ENCODE results near the gene ZFR.
"Not testable (repeated sequence)": the region's sequence is repeated elsewhere in the genome, so short reads cannot be mapped to it uniquely, and the experiment has no call there.

Gene ZFR

DNA sequence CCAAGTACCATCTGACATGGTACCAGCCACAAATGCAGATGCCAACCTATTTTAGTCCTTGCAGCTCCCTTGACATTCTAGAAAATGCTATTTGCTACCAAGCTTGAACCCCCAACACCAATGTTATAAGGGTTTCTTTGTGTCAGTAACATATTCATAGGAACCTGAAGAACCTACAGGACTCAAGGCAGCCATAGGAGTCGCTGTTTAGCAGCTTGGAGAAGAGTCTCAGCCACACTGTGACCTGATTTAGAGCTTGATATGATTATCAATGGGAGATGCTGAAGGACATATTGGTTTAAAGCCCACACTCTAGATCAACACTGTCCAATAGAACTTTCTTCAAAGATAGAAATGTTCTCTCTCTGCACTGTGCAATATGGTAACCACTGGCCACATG is 6.4 kb upstream of the ZFR start:
- DNase-seq = no peak

DNA sequence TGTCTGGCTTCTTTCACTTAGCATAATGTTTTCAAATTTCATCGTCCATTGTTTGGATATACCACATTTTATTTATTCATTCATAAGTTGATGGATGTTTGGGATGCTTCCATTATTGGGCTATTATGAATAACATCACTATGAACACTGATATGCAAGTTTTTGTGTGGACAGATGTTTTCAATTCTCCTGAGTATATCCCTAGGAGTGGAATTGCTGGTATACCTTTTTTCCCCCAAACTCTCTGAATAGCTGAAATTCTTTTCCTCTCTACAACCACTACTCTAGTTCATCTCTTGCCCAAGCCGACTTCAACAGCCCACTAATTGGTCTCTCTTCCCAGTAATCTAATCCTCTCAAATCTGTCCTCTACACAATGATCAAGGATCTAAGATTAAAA is 4.7 kb upstream of the ZFR start:
- no peak for DNase-seq

DNA sequence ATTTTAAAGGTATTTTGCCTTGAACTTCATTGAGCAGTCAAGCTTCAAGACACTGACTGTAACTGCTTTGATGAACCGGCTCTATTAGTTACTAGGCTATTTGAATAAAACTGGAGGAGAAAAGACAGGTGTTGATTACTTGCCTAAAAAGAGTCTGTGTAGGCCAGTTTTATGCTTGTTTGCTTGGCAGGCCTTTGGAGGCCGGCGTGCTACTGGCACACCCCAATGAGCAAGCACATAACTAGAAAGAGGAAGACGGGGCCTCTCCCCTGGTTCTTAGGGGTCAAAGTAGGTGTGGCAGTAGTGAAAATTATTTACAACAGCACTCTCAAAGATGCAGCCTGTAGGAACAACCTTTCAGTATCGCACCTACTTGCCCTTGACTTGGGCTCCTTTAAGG is 2.1 kb upstream of the ZFR start:
- no peak for DNase-seq

DNA sequence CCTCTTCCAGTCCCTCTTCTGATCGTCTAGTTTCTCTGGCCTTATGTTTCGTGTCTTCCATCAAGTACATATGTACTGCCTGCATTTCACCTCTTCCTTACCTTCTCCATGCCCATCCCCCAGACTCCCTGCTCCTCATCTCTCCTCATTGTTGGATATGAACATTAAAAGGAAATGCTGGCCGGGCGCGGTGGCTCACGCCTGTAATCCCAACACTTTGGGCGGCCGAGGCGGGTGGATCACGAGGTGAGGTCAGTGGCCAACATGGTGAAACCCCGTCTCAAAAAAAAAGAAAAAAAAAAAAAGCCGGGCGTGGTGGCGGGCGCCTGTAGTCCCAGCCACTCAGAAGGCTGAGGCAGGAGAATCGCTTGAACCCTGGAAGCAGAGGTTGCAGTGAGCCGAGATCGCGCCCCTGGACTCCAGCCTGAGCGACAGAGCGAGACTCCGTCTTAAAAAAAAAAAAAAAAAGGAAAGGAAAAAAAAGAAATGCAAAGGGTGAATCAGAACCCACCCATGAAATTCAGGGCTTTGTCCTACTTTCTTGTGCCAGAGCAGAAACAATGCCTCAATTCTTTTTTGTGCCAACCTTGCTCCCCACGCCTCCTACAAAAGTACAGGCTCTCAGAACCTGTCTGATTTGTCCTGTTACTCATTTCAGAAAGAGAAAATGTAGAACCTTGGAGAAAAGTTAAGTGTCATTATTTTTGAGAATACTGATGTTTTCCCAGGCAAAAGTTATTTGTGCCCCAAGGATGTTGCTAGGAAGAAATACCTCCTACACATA is 1.5 kb upstream of the ZFR start:
- DNase-seq = no peak

DNA sequence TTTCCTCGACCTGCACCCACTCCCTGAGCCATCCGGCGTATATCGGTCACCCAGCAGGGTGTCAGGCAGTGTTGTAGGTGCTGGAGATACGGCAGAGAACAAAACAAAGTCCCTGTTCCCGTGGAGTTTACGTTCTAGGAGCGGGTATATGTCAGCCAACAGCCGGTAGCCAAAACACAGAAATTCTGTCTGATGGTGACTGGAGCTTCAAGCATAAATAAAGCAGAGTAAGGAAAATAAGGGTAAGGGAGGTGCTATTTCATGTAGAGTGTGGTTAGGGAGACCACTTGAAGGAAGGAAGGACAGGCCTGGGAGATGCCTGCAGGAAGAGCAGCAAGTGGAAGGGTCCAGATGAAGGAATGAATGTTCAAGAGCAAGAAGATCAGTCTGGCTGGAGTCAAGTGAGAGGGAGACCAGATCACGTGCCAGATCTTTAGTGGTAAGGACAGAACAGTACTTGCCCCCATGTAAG is 783 bp upstream of the ZFR start:
- peak; percentile 9 for DNase-seq

DNA sequence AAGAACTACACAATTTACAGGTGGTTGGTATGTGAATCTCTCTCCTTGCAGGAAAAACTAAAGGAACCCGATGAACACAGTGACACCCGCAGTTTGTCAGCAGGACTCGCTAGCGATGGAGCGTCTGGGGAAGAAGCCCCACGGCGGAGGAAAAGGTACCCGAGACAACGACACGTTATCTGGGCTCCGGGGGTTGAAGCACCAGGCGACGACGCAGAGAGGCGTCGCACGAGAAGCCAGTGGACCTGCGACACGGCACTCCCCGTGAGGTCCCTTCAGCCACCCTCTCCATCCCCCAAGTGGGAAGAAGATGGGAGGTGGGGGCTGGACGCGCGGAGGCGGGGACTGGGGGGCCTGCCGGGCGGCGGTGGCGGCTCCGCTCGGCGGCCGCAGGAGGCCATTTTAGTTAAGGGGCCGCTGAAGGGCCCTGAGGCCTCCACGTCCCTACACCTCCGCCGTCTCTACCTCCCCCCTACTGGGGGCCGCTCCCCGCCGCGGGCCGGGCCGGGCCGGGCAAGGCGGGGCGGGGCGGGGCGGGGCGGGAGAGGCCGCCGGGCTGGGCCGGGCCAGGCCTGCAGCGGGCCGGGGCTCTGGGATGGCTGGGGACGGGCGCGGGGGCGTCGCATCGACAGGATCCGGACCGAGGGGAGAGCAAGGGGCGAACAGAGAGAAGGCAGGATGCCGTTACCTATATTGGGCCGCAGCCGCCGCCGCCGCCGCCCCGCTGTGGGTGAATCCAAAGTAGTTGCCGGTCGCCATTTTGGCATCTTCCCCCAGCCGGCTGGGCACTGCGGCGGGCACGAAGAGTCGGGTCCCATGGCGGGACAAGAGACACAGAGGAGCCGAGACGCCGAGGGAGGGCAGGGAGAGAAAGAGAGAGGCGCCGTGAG is 754 bp downstream of the ZFR start:
- peak; percentile 59 for DNase-seq

DNA sequence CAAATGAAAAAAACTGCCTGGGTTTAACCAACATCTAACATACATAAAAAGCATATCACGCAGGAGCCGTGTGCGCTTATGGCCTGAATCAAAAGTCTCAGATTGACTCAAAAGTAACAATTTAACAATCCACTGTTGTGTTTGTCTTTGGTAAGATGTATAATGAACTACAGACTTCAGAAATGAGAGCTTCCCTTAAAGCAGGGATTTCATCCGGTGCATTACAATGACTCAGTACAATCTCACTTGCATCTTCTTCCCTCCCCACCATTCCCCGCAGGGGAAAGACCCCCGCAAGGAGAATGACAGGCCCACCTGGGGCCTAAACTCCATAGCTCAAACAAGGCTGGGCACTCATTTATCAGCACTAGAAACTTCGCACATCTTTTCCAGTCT is 1.4 kb downstream of the ZFR start:
- DNase-seq = peak; percentile 38

DNA sequence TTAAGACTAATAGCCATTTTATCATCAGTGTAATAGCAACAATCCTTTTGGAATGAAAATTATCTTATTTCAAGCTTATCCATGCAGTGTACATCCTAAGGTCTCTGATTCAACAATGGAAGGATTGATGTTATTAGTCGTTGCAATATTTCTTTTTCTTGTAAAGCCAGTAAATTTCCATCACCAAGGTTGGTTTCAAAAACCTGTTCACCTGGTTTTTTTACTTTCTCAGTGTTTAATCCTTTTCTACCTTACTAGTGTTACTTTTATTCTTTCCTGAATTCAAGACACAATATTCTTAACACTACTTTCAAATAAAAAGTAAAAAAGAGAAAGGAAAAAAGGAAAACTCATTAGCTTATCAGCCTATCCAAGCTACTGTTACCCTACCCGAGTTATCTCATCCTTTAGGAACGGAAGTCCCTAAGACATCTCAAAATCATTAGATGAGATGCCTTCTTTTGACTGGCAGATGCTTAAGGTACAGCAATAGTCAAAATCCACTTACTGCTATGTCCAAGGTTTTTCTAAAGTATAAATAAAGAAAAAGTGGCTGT is 5.4 kb downstream of the ZFR start:
- DNase-seq = no peak

DNA sequence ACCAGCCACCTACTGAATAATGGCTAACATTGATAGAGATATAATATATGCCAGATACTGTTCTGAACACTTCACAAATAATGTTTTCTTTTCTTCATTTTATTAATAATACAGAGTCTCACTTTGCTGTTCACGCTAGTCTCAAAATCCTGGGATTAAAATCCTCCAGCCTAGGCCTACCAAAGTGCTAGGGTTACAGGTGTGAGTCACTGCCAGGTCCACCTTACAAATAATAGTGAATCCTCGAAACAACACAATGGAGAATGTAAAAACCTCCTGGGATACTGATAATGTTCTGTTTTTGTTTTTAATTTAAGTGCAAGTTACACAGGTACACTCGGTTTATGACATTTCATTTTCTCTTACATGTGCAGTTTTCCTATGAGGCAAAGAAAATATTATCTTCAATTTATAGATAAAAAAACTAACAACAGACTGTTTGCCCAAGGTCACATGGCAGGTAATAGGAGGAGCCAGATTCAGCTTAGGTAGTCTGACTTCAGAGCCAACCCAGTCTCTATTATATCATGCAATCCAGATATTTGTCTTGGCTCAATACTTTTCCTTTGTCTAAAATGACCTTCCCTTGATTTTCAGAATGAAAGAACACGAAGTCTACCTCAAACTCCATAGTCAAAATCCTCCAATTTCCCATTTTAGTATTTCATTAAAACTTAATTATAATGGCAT is 7.8 kb downstream of the ZFR start:
- DNase-seq = no peak

DNA sequence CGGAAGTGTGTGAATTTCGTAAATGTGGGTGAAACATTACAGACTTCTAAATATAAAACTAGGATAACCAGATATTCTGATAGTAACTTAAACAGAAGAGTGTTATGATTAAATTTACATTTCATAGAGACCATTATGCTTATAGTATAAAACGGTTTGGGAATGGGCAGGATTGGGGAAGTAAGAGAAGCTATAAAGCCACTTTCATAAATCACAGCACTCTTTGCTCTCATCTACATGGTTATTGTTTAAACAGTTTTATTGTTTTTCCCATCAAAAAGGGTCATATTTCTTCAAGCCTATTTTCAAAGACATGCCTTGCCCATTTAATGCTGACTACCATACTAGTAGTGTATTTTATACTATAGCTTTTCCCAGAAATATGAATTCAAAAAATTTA is 9.2 kb downstream of the ZFR start:
- no peak for DNase-seq

DNA sequence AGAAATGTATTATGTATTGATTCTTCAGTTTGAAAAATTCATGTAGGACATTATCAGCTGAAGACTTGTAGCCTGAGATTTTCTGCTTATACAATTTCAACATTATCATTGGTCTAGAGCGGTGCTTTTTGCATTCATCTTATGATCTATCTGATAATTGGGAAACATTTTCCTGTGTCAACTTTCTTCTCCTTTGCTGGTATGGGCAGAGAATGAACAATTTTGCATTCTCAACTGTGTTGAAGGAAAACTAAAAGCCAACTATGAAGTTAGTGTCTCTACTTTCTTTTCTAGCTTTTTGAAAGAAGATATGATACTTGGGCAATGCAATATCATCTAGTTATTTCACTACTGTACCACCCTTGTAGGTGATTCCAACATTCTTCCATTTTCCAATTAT is 10.3 kb downstream of the ZFR start:
- no peak for DNase-seq

DNA sequence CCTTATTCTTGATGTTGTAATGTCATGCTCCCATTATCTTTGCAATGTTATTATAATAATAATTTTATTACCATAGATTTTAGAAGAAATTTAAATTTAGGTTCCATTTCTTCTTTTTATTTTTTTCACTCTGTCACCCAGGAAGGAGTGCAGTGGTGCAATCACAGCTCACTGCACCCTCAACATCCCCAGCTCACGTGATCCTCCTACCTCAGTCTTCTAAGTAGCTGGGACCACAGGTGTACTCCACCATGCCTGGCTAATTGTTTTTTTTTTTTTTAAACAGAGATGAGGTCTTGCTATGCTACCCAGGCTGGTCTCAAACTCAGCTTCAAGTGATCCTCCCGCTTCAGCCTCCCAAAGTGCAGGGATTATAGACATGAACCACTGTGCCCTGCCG is 11.9 kb downstream of the ZFR start:
- no peak for DNase-seq

DNA sequence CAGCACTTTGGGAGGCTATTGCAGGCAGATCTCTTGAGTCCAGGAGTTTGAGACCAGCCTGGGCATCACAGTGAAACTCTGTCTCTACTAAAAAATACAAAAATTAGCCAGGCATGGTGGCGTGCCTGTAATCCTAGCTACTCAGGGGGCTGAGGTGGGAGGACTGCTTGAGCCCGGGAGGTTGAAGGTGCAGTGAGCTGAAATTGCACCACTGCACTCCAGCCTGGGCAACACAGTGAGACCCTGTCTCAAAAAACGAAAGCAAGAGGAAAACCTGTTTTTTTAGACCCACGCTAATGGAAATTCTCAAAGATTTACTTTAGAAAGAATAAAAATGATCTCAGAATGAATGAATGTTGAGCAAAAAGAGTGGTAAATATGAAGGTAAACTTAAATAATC is 13.7 kb downstream of the ZFR start:
- not testable (repeated sequence) for DNase-seq

DNA sequence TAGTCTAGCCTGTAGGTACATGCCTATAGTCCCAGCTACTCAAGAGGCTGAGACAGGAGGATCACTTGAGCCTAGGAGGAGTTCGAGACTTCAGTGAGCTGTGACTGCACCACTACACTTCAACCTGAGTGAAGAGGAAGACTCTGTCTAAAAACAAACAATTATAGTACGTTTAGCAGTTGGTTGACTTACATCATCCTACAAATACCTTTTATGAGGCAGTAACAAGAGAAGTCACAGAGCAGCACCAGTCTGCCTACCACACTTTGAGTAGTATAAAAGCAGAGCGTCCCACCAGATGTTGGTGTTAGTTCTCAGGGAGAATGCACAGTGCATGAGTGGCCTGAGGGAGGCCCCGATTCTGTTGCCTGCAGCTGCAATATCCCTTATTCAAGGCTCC is 16.1 kb downstream of the ZFR start:
- no peak for DNase-seq

DNA sequence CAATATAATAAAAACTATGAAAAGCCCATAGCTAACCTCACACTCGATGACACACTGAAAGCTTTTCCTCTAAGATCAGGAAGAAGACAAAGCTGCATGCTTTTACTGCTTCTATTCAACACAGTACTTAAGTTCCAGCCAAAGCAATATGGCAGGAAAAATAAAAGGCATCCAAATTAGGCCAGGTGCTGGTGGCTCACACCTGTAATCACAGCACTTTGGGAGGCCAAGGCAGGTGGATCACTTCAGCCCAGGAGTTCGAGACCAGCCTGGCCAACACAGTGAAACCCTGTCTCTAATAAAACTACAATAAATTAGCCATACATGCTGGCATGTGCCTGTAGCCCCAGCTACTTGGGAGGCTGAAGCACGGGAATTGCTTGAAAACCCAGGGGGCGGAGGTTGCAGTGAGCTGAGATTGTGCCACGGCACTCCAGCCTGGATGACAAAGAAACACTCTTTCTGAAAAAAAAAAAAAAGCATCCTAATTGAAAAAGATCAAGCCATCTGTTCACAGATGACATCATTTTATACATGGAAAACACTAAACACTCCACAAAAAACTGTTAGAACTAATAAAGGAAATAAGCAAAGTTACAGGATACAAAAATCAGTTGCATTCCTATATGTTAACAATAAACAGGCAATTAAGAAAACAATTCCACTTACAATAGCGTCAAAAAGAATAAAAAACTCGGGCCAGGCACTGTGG is 17.9 kb downstream of the ZFR start:
- no peak for DNase-seq

DNA sequence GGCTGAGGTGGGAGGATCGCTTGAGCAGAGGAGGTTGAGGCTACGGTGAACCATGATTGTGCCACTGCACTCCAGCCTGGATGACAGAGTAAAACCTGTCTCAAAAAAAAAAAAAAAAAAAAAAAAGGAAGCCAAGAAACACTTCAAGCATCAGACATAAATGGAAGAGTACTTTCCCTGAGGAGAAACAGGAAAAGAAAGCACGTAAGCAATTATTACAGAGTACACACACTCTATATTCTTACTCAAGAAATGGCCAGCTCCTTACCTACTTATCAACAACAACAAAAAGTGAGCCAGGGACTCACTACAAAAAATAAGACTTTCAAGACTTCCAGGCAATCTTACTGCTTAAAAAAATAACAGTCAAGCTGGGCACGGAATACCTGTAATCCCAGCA is 21.8 kb downstream of the ZFR start:
- no peak for DNase-seq

DNA sequence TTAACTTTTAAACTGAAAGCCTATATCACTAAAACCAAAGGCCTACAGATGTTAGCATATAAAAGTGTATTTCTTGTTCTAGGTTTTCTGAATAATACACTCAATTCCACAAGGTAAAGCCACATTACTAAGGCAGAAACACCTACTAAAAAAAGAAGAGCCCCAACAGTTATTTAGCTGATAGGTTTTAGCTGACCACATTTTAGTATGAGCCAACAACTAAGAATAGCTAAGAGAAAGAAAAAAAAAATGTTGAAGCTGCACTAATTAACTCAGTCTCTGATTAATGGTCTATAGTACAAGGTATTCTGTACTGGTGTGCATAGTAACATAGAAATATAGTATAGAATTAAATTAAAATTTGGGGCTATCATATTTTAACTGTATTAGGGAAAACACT is 23.5 kb downstream of the ZFR start:
- no peak for DNase-seq

DNA sequence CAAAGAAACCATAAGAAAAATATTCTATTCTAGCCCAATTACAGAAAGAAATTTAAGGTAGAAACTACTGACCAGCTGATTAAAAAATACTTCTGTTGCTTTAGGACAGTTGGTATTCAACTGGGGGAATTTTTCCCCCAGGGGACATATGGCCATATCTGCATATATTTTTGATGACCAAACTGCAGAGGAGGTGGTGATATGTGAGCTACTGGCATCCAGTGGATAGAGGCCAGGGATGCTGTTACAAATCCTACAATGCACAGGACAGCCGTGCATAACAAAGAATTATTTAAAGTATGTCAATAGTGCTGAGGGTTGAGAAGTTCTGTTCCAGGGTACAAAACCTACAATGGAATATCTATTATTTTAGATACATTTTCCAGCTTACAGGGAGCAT is 24.0 kb downstream of the ZFR start:
- no peak for DNase-seq

DNA sequence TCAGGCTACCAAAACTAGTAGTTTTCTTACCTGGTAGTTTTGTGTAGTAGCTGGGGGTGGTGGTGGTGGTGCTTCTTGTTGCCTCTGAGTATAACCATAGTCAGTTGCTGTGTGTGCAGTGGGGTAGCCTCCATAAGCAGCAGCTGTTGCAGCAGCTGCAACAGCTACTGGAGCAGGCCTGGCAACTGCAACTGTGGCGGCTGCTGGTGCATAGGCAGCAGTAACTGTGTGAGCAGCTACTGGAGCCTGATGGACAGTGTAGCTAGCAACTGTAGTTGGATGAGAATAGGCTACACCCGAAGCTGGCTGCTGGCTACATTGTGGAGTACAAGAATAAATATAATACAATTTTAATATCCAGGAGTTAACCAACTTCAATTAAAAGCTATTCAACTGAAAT is 24.7 kb downstream of the ZFR start:
- no peak for DNase-seq

DNA sequence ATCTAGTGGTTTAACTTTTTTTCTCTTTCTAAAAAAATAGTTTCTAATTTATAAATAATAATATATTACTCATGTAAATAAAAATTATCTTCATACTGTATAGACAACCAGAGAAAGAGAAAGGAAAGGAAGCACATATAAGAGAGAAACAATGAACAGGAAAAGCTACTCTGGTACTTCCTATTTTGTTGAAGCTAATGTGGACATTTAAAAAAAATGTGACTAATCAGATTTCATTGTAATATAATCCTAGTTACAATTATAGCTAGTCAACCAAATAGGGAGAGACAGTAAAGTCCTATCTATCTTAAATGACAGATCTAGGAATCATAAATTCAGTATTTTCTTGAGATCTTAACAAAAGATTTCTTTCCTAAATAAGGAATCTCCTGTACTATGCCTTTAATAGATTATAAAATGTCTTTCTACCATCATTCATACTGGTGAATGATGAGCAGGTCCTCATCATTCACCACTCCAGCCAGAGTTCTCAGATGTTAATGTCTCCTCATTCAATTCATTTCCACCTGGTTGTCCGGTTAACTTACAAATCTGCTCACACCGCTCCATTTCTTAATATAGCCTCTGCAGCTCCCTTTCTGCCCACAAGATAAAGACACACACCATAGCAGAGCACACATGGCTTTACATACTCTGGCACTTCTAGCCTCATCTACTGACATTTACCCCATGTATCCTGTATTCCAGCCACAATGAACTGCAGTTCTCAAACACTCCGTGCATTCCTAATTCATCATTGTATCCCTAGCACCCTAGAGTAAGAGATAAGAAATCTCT is 30.9 kb downstream of the ZFR start:
- no peak for DNase-seq

DNA sequence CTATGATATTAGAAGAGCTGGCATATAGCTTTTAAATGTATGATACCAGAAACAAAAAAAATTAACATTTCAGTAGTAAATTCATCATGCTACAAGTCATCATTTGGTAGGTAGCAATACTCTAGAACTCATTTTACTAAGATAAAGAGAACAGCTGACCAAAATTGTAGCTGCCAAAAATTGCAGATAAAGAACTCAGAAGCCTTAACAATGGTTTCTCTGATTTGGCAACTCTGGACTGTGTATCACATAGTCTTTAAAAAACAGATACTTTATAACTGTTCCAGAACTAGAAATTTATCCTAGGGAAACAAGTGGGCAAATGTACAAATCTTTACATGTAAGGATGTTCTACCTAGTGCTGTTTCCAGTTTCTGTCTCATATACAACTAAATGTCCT is 33.9 kb downstream of the ZFR start:
- DNase-seq = no peak

DNA sequence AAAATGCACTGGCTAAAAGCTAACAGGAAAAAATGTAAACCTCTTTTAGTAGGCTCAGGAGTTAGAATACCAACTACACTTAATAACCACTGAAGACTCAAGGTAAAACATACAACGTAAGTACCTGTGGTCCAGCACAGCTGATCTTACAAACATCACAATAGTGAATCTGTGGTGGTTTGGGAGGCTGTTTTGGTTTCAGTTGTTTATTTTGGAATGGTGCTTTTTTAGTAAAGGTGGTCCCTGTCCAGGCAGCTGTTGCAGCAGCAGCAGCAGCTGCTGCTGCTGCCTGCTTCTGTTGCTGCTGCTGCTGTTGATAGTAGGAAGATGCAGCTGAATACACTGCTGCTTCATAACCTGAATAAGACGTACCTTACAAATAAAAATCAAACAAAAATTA is 37.9 kb downstream of the ZFR start:
- DNase-seq = no peak

Data from stimulated activated CD4-positive, alpha-beta T cell treated with anti-CD3 and anti-CD28 coated beads, Interleukin-15, amount 100 ng/mL, for 24 hours (primary cell).